ENCODE results near the gene SND1.

- TF ChIP-seq, protein P1, sequence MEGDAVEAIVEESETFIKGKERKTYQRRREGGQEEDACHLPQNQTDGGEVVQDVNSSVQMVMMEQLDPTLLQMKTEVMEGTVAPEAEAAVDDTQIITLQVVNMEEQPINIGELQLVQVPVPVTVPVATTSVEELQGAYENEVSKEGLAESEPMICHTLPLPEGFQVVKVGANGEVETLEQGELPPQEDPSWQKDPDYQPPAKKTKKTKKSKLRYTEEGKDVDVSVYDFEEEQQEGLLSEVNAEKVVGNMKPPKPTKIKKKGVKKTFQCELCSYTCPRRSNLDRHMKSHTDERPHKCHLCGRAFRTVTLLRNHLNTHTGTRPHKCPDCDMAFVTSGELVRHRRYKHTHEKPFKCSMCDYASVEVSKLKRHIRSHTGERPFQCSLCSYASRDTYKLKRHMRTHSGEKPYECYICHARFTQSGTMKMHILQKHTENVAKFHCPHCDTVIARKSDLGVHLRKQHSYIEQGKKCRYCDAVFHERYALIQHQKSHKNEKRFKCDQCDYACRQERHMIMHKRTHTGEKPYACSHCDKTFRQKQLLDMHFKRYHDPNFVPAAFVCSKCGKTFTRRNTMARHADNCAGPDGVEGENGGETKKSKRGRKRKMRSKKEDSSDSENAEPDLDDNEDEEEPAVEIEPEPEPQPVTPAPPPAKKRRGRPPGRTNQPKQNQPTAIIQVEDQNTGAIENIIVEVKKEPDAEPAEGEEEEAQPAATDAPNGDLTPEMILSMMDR (IDR thresholded peaks at IDR 0.05; ENCODE audit: extremely low read depth in 1 of 2, insufficient read depth in 1 of 2, low read depth in 1 of 2, low read length in 2 of 2), result no peak
- TF ChIP-seq EZH2 (IDR thresholded peaks at IDR 0.05; ENCODE audit: borderline replicate concordance, low read depth, low read length, severe bottlenecking) (no peak), POLR2AphosphoS5 (IDR thresholded peaks at IDR 0.05; ENCODE audit: insufficient read depth, low read depth, low read length) (no peak), FOS (IDR thresholded peaks at IDR 0.05; ENCODE audit: borderline replicate concordance, insufficient read depth, low read length) (no peak), MAX (IDR thresholded peaks at IDR 0.05; ENCODE audit: insufficient read depth, insufficient read length) (no peak), POLR2A (IDR thresholded peaks at IDR 0.05; ENCODE audit: low read depth, low read length) (no peak)
Observed at GRCh38 chr7:128063088-128063487, 411.1 kb downstream of the SND1 start.

Data from endothelial cell of umbilical vein (primary cell).